ENCODE measurements around the gene SMTN.

SMTN gene

DNA sequence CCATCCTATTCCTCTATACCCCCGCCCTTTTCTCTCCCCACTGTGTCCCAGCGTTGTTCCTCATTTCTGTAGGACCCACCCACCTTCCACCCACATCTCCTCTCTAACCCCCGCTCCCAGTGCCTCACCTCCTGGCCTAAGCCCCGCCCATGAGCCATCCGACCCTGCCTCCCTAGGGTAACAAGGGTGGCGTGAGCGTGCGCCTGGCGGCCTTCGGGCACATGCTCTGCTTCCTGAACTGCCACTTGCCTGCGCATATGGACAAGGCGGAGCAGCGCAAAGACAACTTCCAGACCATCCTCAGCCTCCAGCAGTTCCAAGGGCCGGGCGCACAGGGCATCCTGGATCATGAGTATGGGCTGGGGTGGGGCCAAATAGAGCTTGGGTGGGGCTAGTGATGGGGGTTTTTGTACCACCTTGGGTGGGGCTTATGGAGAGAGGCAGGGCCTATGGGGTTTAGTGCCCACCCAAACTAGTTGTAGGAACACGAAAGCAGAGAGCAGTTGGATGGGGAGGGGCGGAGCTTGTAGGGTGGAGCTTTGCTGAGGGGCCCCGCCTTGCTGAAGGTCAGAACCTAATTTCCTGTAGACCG is 46.2 kb downstream of the SMTN start:
- DNase-seq (ENCODE audit: low read depth), result no peak

DNA sequence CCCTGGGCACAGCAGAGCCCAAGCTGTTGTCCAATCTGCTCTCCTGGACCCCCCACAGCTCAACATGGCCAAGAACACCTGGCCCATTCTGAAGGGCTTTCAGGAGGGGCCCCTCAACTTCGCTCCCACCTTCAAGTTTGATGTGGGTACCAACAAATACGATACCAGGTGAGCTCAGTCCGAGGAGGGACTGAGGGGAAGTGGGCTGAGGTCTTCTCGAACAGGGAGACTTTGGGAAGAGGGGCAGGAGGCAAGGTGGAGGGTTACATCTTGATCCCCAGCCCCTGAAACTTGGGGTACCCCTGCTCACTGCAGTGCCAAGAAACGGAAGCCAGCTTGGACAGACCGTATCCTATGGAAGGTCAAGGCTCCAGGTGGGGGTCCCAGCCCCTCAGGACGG is 47.0 kb downstream of the SMTN start:
- DNase-seq (ENCODE audit: low read depth), result no peak

DNA sequence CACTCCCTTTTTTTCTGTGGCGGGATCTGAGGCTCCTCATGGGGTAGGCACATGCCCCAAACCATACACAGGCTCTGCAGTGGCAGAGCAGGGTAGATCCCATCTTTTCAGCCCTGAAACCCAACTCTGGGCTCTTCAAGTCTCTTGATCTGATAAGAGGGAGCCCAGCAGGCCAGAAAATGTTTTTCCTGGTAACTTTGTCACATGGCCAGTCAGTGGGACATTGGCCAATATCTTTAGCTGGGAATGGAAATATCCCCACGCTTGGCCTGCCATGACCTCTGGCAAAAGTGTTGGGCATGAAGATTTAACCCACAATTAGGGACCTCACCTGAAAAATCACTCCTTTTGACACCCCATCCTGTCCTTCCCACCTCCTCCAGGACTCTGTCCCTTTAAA is 49.8 kb downstream of the SMTN start:
- DNase-seq (ENCODE audit: low read depth), result no peak

DNA sequence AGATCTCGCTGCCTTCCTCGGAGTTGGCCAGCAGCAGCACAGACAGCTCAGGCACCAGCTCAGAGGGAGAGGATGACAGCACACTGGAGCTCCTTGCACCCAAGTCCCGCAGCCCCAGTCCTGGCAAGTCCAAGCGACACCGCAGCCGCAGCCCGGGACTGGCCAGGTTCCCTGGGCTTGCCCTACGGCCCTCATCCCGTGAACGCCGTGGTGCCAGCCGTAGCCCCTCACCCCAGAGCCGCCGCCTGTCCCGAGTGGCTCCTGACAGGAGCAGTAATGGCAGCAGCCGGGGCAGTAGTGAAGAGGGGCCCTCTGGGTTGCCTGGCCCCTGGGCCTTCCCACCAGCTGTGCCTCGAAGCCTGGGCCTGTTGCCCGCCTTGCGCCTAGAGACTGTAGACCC is 52.8 kb downstream of the SMTN start:
- no peak for DNase-seq (ENCODE audit: low read depth)

DNA sequence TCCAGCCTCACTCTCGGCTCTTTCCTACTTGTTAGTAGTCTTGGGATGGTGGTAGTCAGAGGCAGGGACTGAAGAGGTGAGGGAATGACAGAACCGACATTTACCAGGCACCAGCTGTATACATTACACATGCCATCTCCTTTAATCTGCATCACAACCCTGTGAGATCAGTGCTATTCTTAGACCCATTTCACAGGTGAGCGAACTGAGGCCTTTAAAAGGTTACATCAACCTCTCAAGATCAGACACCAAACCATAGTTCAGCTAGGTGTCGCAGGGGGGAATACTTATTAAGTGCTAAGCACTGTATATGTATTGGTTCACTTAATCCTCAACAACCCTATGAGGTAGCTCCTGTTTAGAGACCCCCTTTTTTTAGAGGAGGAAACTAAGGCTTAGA is 53.6 kb downstream of the SMTN start:
- DNase-seq (ENCODE audit: low read depth), result no peak

DNA sequence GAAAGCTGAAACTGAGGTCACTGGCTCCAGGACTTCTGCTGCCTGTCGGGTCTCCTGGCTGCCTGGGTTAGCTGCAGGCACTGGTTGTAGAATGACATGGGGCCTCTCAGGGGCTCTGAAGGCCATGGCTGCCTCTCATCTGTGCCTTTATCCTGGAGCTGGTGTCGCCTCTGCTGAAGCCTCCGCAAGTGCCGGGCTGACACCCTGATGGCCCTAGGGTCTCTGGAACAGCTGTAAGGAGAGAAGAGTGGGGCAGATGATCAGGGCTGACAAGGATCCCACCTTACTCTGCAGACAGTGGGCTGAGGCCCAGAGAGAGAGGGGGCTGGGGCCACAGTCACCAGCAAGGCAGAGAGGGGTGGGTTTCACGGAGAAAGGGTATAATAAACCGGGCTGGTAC is 54.6 kb downstream of the SMTN start:
- no peak for DNase-seq (ENCODE audit: low read depth)

DNA sequence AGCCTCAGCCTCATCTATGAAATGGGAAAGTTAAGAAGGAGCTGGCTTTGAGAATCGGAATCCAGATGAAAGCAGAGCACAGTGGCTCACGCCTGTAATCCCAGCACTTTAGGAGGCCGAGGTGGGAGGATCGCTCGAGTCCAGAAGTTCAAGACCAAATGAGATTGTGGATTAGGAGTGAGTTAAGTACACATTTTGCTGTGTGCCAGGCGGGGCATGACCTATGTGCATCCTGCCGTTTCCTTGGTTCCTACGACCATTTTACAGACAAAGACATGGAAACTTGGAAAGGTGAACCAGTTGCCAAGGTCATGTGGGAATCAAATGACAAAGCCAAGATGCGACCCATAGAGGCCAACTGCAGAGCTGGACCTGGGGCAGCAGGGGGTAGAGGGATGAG is 55.0 kb downstream of the SMTN start:
- no peak for DNase-seq (ENCODE audit: low read depth)

DNA sequence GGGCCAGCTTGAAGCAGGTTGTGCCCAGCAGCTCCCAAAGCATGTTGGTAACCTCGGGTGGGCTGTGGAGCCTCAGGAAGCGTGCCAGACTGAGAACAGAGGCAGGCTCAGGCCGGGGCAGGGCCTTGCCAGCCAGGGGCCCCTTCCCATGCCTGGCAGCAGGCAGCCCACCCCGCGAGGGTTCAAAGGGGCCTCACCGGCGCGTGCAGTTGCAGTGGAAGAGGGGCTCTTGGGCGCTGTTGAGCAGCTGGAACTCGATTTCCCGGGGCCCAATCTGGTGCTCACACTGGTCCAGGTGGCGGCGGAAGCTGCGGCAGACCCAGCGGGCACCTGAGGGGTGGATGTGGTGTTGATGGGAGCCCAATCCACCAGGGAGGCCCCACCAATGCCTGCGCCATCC is 55.6 kb downstream of the SMTN start:
- DNase-seq (ENCODE audit: low read depth), result no peak

DNA sequence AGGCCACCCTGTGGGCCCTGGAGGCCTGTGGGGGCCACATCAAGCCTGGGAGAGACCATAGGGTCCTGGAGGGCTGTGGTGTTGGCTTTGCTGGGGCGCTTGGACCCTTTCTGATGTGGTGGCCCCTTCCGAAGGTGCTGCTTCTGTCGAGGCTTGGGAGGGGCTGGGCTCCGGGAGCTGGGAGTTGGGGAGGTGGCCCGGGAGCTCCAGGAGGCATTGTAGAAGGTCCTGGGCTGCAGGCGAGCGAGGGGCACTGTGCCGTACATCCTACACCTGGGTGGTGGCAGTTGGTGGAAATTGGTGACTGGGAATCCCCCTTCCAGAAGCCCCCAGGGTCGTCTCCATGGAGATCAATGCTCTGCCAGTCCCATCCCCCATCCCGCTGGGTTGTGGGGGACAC is 56.6 kb downstream of the SMTN start:
- DNase-seq (ENCODE audit: low read depth), result no peak

DNA sequence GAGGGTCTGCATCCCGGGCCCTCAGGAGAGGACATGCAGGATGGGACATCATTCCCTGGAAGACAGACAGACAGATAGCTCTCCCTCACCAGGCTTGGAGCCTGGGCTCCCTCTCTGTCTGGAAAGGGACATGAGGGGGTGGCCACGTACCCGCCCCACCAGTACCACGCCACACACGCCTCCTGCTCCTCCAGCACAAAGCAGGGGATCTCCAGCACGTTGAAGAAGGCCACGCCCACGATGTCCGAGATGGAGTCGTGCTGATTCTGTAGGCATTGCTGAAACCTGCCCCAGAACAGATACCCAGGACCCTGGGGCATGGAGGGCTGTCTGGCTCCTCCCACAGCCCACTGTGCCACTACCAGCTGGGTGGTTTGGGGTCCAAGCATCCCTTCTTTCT is 57.0 kb downstream of the SMTN start:
- no peak for DNase-seq (ENCODE audit: low read depth)

DNA sequence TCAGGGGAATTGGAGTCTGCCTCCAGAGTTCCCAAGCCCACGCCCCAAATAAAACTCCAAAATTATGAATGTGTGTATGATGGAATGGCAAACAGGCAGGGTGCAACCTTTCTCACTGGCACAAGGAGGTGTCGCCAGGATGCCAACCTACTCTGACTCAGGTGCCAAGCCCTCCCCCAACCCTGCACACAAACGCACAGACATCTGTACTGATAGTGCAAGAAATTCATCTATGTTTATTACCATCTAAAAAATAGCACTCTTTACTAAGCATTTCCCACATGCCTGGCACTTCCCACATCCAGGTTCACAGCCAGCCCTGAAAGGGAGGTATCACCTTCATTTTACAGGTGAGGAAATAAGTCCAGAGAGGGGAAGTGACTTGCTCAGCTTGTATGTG is 57.9 kb downstream of the SMTN start:
- DNase-seq (ENCODE audit: low read depth), result no peak

DNA sequence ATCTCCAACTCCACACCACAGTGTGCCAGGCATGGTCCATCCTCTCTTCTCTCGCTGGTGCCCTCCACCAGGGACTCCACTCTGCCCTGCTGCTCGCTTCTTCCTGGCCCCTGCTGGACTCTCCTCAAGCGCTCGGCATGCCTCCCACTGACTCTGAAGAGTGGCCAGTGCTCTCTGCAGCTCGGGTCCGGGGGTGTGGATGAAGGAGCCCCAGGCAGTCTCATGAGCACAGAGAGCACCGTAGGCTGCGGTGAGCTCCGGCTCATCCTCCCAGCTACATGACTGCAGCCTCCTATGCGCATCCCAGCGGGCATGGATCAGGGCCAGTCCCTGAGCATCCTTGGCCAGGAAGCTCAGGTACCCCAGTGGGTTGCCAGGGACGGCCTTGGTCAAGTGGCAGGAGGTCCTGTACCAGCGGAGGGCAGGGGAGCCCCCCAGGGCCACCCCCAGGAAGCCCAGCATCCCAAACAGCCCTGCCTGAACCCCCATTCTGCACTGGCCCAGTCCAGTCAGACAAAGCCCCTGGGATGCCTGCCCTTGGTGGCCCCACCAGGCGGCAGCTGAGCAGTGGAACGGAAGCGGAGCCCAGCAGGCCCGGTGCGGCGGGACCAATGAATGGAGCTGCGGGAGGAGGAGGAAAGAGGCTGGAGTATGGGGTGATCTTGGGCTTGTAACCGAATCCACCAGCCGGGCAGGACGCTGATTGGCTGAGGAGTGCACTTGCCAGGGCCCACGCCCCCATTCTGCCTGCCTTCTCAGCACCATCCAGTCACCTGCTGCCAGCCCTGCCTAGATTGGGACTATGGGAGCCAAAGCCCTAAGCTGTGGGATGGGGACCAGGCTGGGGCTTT is 59.0 kb downstream of the SMTN start, which contains the start of gene PLA2G3:
Gene PLA2G3 (minus strand): TSS at position 643 of the 851 bp plus-strand sequence. CDS start 154 bp downstream, at position 489.
- no peak for DNase-seq (ENCODE audit: low read depth)

DNA sequence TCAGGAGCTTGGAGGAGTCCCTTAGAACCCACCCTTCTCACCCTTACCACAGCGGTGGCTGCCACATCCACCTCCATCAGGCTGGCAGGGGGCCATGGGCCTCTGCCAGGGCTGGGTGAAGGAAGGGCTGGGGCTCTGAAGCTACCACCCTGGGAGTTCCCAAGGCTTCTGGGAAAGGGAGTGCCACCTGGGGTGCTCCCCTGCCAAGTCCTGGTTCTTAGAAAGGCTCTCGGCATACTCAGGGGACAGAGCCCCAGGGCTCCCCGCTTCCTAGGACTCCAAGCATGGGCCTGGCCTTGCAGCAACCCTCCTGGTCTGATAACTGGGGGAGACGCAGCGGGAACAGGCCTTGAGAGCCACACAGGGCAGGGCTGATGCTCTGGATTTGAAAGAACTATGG is 59.6 kb downstream of the SMTN start:
- DNase-seq (ENCODE audit: low read depth), result no peak

DNA sequence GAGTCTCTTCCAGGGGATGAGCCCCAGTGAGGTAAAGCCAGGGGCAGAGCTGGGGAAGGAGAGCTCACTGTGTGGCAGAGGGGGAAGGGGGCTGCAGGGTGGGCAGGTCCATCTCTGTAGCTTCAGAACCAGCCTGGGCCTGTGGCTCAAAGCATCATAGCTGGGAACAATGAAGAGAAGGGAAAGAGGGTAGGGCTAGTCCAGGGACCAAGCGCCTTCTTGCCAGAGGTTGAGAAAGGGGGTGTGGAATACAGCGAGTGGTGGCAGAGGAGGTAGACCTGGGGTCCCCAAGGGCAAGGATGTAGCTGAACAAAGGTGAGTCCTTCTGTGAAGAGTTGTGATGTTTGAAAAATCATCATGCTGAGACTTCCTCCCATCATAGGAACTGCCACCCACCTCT is 60.4 kb downstream of the SMTN start:
- no peak for DNase-seq (ENCODE audit: low read depth)

DNA sequence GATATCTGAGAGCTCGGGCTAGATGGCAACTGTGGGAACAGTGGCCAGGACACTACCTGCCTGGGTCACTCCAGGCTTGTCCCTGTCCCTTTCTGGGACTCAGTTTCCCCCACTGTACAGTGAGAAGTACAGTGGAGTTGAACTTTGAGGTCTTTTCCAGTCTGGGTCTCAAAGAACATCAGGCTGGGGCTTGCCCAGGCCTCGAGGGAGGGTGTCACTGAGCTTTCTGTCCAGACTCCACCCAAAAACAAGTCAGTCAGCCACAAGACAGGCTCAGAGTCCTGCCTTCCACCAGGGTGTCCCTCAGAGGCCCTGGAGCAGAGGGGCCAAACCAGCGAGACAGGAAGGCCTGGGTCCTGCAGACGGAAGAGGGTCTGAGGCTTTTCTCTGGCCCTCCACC is 61.2 kb downstream of the SMTN start:
- no peak for DNase-seq (ENCODE audit: low read depth)

DNA sequence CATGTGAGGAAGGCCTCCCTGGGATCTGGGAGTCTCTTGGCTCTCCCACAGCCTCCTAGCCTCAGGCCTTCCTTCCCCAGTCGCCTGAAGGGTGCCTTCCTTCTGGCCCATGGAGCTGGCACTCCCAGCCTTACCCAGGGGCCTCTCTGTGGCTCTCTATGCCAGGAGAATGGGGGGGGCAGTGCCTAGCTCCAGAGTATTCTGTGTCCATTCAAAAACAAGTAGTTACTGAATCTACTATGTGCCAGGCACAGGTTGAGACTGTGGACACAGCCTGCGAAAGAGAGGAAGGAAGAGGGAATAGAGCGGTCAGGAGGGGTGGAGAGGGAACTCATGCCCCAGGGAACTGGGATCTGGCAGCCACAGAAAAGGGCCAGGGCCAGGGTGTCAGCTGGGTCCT is 61.9 kb downstream of the SMTN start:
- no peak for DNase-seq (ENCODE audit: low read depth)

DNA sequence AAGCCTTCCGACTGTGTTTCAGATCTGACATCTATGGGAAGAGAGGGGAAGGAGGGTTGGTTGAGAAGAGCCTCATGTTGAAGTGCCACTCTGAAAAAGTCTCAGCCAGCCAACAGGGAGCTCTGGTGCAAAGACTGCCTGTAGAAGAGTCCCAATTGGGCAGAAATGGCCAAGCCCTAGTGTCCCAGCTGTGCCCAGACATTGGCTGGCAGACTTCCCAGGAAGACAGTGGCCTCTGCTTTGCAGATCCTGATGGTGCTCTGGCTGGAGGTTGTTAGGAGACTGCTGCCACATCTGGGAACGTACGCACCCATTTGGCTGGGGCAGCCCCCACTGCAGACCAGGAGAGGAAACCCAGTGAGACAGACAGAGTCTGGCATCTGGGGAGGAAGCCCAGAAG is 62.4 kb downstream of the SMTN start:
- no peak for DNase-seq (ENCODE audit: low read depth)

DNA sequence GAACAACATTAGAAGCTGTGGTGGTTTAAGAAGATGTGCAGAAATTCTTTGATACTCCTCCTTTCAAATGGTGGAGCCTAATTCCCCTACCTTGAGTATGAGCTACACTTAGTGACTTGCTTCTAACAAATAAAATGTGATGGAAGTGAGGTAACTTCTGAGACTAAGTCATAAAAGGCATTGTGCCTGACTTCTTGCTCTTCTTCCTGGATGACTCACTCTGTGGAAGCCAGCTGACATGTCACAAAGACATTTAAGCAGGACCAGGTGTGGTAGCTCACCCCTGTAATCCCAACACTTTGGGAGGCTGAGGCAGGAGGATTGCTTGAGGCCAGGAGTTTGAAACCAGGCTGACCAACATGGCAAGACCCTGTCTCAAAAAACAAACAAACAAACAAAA is 63.1 kb downstream of the SMTN start:
- no peak for DNase-seq (ENCODE audit: low read depth)

DNA sequence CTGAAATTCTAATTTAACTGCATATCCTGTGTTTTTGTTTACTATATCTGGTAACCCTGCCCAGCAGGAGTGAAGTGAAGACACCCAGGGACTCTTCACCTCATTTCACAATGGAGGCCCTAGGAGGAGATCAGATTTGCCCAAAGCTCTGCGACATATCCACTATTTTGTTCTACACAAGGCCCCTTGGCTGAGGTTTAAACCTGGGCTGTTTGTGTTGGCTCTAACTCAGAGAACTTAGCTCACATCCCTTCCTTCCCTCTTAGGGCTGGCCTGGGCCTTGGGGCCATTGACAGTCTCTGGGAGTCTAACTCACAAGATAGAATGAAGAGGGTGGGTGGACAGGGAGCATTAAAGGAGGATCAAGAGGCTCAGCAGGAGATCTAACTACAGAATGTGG is 67.4 kb downstream of the SMTN start:
- DNase-seq (ENCODE audit: low read depth), result no peak

DNA sequence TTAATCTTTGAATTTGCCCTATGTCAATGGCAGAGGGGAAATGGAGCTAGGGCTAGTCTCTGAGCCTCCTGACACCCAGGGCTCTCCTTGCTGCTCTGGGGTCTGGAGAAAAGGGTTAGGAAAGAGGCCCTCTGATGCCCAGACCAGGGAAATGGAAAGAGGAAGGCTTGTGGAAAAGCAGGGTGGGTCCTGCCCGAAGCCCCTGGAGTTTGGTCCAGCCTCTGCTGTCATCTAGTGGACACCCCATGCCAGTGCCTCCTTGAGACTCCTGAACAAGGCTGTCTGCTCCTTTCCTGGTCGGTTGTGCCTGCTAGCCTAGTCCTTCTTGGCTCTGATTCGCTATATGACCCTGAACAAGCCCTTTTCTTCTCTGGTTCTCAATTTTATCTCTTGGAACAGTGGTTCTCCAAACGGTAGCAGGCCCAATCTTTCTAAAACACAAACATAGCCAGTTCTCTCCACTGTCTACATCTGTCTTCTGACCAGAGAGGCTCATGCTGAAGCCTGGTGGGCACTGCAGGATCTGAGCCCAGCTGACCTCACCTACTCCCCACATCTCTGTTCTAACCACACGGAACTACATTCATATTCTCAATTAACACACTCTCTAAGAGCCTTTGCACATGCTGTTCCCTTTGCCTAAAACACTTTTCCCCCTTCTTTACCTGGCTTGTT is 68.0 kb downstream of the SMTN start:
- no peak for DNase-seq (ENCODE audit: low read depth)

DNA sequence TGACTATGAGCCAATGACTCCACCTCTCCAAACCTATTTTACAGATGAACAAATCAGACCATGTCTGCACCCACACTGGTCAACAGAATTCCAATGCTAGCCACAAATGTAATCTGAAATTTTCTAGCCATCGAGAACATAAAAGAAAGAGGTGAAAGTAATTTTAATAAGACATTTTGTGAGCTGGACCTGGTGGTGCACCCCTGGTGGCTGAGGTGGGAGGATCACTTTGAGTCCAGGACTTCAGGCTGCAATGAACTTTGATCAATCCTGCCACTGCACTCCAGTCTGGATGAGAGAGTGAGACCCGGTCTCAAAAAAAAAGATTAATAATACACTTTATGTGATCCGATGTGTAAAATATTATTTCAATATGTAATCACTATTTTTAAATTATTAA is 69.5 kb downstream of the SMTN start:
- no peak for DNase-seq (ENCODE audit: low read depth)

DNA sequence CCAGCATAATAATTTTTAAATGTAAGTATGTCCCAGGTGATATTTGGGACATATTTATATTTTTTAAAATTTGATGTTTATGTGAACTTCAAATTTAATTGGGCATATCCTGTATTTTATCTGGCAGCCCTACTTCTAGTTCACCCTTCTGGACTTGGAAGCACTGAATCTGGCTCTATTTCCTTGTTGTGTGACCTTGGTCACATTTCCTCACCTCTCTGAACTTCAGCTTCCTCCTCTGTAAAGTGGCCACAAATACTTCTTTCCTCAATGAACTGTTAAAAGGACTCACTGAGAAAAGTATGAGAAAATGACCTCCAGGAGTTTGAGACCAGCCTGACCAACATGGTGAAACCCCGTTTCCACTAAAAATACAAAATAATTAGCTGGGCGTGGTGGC is 70.8 kb downstream of the SMTN start:
- no peak for DNase-seq (ENCODE audit: low read depth)

DNA sequence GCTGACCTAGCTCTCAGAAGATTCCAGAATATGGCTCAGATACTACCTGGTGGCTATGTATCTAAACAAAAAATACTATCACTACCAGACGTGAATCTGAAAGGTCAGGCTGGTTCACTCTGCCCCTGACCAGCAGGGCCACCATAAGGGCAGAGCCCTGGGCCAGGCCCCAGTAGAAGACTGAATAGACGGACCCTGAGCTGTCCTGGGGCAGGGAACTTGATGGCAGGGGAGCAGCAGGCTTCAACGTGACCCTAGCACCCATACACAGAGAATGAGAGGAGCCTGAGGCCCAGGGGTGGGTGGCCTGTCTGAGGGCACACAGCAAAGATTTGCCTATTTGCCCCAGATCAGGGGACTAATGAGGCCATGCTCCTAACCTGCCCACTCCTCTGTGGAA is 72.2 kb downstream of the SMTN start:
- DNase-seq (ENCODE audit: low read depth), result no peak

Data from activated gamma-delta T cell treated with anti-CD3 and anti-CD28 coated beads, Interleukin-2, amount 50 U/mL, for 16 hours (primary cell).